Measurements from ENCODE around the gene GUCY2C.

GUCY2C gene

DNA sequence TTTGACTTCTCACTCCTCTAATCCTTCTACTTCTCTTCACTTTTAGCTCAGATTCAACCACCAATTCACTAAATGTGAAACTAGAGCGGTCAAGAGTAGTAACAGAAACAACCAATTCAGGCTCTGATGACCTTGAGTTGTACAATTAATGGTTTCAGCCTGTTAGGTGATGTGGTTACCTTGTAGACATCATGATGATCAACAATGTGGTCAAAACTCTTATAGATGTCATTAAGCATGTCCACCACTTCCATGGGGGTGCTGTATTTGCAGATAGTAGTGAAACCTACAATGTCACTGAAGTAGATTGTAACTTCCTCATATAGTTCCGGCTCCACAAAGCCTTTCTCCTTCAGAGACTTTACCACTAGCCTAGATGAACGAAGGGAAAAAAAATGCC is 74.6 kb downstream of the GUCY2C start:
- no peak for DNase-seq (ENCODE audit: low read depth in 2 of 2)

- DNase-seq (ENCODE audit: low read depth in 2 of 2): no peak
These were observed 76.5 kb downstream of the GUCY2C start for GRCh38 chr12:14619741-14620501.

- DNase-seq (ENCODE audit: low read depth in 2 of 2): no peak
These were observed 77.4 kb downstream of the GUCY2C start for GRCh38 chr12:14618983-14619382.

- no peak for DNase-seq (ENCODE audit: low read depth in 2 of 2)
These were observed 81.7 kb downstream of the GUCY2C start for GRCh38 chr12:14614704-14615121.

GRCh38 chr12:14613718-14614117 is 82.7 kb downstream of the GUCY2C start:
- no peak for DNase-seq (ENCODE audit: low read depth in 2 of 2)

DNA sequence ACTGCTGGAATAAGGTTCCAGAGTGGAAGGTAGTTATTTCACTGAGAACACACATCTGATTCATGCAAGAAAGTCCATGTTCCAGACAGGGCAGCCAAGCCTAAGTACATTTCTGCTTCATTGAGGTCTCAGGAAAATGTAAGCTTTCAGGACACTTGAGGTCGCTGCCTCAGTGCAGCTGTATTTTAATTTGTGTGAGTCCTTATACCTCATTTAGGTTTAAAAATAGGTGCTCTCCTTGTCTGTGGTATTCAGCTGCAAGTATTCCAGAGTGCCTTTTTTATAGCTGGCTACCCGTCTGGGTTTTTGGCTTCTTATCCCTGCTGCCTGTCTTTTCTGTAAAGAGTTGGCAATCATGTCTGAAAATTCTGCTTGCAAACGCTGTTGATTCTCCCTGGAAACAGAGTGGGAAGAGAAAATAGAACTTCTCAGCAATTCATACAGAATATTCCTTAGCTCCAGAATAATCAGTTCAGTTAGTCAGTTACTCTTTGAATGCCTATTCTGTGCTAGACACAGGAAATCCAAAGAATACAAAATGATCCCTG is 83.4 kb downstream of the GUCY2C start:
- DNase-seq (ENCODE audit: low read depth in 2 of 2): no peak

- DNase-seq (ENCODE audit: low read depth in 2 of 2): no peak
These were observed 84.1 kb downstream of the GUCY2C start for GRCh38 chr12:14612250-14612649.

- DNase-seq (ENCODE audit: low read depth in 2 of 2): no peak
These were observed 84.7 kb downstream of the GUCY2C start for GRCh38 chr12:14611640-14612203.

- no peak for DNase-seq (ENCODE audit: low read depth in 2 of 2)
These were observed 88.8 kb downstream of the GUCY2C start for GRCh38 chr12:14607568-14607967.

- DNase-seq (ENCODE audit: low read depth in 2 of 2): no peak
These were observed 90.9 kb downstream of the GUCY2C start for GRCh38 chr12:14605401-14605989.

DNA sequence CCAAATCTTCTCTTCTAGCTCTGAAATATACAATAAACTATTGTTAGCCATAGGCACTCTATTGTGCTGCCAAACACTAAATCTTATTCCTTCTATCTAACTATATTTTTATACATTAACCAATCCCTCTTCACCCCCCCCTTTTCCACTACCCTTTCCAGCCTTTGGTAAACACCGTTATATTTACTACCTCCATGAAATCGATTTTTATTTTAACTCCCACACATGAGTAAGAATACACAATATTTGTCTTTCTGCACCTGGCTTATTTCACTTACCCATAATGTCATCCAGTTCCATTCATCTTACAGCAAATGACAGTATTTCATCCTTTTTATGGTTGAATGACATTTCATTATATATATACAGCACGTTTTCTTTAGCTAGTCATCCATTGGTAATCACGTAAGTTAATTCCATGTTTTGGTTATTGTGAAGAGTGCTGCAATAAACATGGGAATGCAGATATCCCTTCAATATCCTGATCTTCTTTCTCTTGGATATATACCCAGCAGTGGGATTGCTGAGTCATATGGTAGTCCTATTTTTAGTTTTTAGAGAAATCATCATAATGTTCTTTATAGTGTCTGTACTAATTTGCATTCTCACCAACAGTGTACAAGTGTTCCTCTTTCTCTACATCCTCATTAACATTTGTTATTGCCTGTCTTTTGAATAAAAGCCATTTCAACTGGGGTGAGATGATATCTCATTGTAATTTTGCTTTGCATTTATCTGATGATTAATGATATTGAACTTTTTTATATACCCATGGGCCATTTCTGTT is 94.5 kb downstream of the GUCY2C start:
- DNase-seq (ENCODE audit: low read depth in 2 of 2): no peak

DNA sequence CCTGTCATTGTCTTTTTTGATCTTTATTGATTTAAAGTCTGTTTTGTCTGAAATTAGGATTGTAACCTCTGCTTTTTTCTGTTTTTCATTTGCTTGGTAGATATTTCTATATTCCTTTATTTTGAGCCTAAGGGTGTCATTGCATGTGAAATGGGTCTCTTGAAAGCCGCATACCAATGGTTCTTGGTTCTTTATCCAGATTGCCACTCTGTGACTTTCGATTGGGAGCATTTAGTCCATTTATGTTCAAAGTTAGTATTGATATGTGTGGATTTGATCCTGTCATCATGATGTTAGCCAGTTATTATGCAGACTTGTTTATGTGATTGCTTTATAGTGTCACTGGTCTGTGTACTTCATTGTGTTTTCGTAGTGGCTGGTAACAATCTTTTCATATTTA is 98.9 kb downstream of the GUCY2C start:
- DNase-seq (ENCODE audit: low read depth in 2 of 2): no peak

- no peak for DNase-seq (ENCODE audit: low read depth in 2 of 2)
These were observed 104.7 kb downstream of the GUCY2C start for GRCh38 chr12:14591719-14592118.

- no peak for DNase-seq (ENCODE audit: low read depth in 2 of 2)
These were observed 107.0 kb downstream of the GUCY2C start for GRCh38 chr12:14589169-14590004.

DNA sequence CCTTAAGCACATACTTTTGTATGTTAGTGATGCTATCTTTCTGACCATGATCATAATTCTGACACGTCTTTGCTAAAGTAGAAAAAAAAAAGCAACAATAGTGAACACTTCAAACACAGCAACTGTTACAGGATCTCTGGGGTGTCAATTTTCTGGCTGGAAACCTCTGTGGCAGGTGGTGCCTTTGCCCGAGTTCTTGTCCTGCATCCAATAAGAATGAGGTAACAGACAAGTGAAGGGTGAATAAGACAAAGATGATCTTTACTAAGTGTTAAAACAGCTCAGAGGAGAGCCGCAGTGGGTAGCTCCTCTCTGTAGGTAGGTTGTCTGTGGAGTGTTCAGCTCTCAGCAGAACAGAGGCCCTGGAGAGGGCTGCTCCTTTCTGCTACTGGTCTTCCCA is 107.8 kb downstream of the GUCY2C start:
- no peak for DNase-seq (ENCODE audit: low read depth in 2 of 2)

DNA sequence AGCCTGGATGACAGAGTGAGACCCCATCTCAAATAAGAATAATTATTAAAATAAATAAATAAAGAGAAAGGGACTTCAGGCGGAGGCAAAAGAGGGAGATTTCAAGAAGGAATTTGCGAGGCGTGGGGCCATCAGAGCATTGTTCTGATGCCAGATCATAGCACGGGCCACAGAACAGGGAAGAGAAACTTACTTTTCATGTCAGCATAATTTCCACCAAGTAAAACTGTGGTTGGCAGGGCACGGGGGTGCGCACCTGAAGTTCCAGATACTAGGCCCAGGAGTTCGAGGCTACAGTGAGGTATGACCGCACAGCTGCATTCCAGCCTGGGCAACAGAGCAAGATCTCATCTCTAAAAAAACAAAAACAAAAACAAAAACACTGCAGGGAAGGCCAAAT is 117.8 kb downstream of the GUCY2C start:
- no peak for DNase-seq (ENCODE audit: low read depth in 2 of 2)

DNA sequence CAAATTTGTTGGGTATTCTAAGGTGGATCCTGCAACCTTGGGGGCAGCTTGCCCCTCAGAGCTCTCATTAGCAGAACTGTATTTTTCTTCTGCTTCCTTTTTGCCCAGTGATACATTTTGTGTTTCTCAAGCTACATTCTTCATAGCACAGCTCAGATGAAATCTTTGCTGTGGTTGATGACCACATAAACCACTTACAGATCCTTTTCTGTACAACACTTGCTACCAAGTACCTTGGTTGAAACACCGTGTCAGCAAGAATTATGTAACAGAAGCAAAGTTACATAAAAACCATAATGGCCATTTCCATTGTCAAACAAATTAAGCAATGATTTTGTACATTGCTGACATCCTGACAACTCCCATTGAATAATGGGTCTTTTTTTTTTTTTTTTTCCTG is 119.1 kb downstream of the GUCY2C start:
- DNase-seq (ENCODE audit: low read depth in 2 of 2): no peak

GRCh38 chr12:14576896-14577295 is 119.5 kb downstream of the GUCY2C start:
- no peak for DNase-seq (ENCODE audit: low read depth in 2 of 2)

DNA sequence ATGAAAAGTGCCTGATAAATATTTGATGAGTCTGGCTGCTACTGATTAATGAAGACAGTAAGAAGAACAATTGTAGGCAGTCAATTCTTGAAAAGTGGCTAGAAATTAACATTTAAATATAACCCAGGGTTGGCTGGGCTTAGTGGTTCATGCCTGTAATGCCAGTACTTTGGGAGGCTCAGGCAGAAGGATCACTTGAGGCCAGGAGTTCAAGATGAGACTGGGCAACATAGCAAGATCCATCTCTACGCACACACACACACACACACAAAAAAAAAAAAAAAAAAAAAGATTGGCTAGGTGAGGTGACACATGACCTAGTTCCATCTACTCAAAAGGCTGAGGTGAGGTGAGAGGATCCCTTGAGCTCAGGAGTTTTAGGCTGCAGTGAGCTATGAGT is 120.8 kb downstream of the GUCY2C start:
- DNase-seq (ENCODE audit: low read depth in 2 of 2): no peak

GRCh38 chr12:14573118-14573517 is 123.3 kb downstream of the GUCY2C start:
- no peak for DNase-seq (ENCODE audit: low read depth in 2 of 2)

DNA sequence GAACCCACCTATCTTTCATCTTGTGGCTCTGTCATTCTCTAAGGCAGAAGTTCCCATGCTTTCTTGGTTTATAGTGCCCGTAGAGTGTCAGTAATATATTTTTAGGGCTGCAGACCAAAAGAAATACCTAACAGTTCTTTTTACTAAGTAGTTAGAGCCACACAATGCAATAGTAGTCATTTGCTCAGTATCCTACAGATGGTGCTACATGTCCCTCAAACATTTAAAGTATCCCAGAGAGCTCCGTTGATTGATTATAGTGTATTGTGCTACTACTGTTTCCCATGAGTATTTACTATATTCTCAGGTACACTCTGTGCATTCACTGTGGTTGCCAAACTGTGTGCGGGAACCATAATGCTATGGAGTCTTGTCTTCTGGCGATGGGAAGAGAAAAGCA is 124.0 kb downstream of the GUCY2C start:
- DNase-seq (ENCODE audit: low read depth in 2 of 2): no peak
